HG03045 (cell line): ENCODE measurements around the gene LRSAM1.

Experiments
- ATAC-seq: cut with Tn5 transposase; IDR thresholded peaks from one replicate; pipeline ENCODE4 v1.9.1; 2021; ENCODE audit warnings: mild to moderate bottlenecking, moderate library complexity; ENCODE audit not compliant: unreplicated experiment

LRSAM1 gene

GRCh38 chr9:127546125-127546832 lies 95.0 kb downstream of the LRSAM1 start:
- no peak for ATAC-seq

DNA sequence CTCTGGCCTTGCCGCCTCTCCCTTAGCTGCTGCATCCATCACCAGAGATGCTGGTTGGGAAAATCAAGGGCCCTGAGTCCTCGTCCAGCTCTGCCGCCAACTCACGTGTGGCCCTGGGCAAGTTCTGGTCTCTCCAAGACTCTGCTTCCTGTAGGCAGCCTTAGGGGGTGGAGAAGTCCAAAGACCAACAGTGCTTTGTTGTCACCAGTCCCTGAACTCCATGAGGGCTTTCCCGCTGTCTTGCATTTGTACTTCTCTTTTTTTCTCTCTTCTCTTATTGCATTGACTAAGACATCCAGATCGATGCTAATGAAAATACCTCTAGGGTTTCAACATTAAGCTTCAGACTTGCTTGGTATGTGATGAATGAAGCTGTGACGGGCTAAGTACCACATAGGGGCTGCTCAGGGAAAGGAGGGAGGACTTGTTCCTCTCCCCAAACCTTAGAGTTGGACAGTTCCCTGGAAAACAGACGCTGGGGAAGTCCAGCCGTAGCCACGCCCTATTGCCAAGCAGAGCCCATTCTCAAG lies 97.1 kb downstream of the LRSAM1 start:
- no peak for ATAC-seq

DNA sequence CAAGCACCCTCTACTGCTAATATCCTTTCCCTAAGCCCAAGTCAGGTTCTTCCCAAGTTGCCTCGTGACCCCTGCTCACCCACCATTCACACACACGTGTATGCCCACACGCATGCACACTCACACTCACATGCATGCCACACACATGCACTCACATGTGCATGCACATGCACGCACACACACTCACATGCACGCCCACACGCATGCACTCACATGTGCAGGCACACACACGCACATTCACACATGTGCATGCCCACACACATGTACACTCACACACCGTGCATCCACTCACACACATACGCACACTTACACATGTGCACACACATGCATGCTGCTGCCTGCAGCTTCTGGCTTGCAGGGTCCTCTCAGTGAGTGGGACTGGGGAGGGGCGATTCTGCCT lies 97.9 kb downstream of the LRSAM1 start:
- no peak for ATAC-seq

DNA sequence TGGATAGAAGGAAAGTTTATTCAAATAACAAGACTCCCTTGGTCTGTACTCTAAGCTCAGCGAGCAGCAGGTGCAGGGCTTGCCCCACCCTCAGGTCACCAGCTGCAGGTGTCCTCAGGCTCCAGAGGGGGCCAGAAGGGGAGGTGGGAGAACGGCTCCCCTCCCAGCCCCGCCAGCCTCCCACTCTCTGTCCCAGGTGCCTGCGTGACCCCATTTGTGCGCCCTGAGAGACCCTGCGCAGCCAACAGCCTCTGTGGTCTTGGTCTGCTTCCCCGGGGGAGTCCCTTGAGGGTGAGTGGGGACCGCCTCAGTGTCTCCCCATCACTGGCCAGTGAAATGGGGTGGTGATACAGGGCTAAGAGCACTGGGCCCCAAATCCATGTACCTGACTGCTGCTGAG lies 98.4 kb downstream of the LRSAM1 start:
- ATAC-seq, result no peak

- ATAC-seq, result no peak
Observed at GRCh38 chr9:127550282-127550681, 99.0 kb downstream of the LRSAM1 start.

DNA sequence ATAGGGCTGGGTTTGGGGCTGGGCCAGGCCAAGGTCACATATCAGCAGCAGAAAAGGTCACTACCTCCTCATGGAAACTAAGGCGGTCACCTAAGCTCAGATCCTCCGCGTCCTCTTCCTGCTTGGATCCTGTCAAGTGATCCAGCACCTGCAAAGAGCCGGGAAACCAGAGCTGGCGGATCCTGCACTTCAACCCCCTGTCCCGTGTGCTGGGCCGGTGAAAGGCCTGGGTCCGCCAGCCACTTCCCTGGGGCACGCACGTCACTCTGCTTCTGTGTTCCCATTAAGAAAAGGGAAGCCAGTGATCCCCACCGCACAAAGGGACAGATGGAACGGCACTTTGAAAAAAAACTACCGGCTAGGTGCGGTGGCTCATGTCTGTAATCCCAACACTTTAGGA lies 99.4 kb downstream of the LRSAM1 start:
- ATAC-seq, result no peak
